K562 (cell line): ENCODE measurements around the gene FADS1. TPM values are rescaled to one million over a fixed set of nuclear protein-coding genes. Genes with fewer than 3 reads are reported as not detected.

ENCODE experiments used
- E2F6 ChIP-seq, 2 experiments: IDR thresholded peaks; 2 replicates each; pipeline ENCODE4 v1.6.1; 2011; ENCODE audit warnings: borderline replicate concordance in 1 of 2, control low read depth in 1 of 2, low read depth in 1 of 2, low read length in 1 of 2, mild to moderate bottlenecking in 1 of 2, mixed read lengths in 1 of 2, moderate library complexity in 1 of 2; ENCODE audit not compliant: insufficient read depth in 1 of 2, insufficient read length in 1 of 2, poor library complexity in 1 of 2, severe bottlenecking in 1 of 2; ENCODE audit errors: extremely low read depth in 1 of 2
- ETV5 ChIP-seq: sonication (generic); formaldehyde crosslinking; IDR thresholded peaks from 2 replicates; pipeline ENCODE4 v1.4.0; 2020; ENCODE audit warnings: low read depth, mild to moderate bottlenecking, missing genetic modification reagents
- PATZ1 ChIP-seq: fragments of 250-450 bp; sonication (Bioruptor Pico); IDR thresholded peaks from 2 replicates; pipeline ENCODE4 v1.5.0; 2020; ENCODE audit warnings: mild to moderate bottlenecking, borderline replicate concordance
- POLR2AphosphoS5 ChIP-seq: IDR thresholded peaks from 2 replicates; pipeline ENCODE4 v1.6.1; 2011; ENCODE audit warnings: mild to moderate bottlenecking, low read depth, low read length, moderate library complexity; ENCODE audit not compliant: control insufficient read depth, insufficient read depth
- SMARCC2 ChIP-seq: fragments of 450-650 bp; IDR thresholded peaks from 2 replicates; pipeline ENCODE4 v1.6.1; 2017; ENCODE audit warnings: antibody characterized with exemption, moderate library complexity, mild to moderate bottlenecking, low read depth
- VEZF1 ChIP-seq: fragments of 200-800 bp; sonication (Bioruptor generic); IDR thresholded peaks from 2 replicates; pipeline ENCODE4 v1.6.1; 2017; ENCODE audit warnings: missing genetic modification characterization, missing compliant biosample characterization
- polyA plus RNA-seq, 8 experiments: library from polyadenylated mRNA; depleted of rRNA in 4 of 8; stranded (reverse) in 5 of 8; unstranded in 3 of 8; fragments of >200 nt; fragmentation: Nextera tagmentation in 2 of 8; fragmentation: Illumina TruSeq in 1 of 8; extraction: Ambion mirVana in 2 of 8; extraction: Trizol in 1 of 8; gene quantifications; 2 replicates each; pipeline versions ENCODE4 v1.2.1 to v1.2.3, GENCODE V29; 2011 to 2014; ENCODE audit warnings: inconsistent platforms in 1 of 8, missing spikeins in 1 of 8
- total RNA-seq, 7 experiments: library from RNA; depleted of rRNA in 6 of 7; stranded (reverse); fragments of >200 nt in 6 of 7; fragmentation: Illumina TruSeq in 2 of 7; extraction: Trizol in 2 of 7; gene quantifications; 2 replicates each; pipeline versions ENCODE4 v1.2.1 to v1.2.3, GENCODE V29; 2011 to 2021; ENCODE audit warnings: low replicate concordance in 1 of 7

The FADS1 gene
- total and polyA plus RNA-seq, 9 of the 15 experiments (the other 6 are each of a cell fraction or from before 2014, with no cell fraction given) = 110 to 864 (median 364) TPM

- no peak for TF ChIP-seq PATZ1
- TF ChIP-seq POLR2AphosphoS5 = no peak; the same call in 1 of the 2 replicates
- no peak for TF ChIP-seq ETV5 (CRISPR knock-in tag)
- TF ChIP-seq SMARCC2 = no peak
- no peak for TF ChIP-seq VEZF1 (CRISPR knock-in tag)
- no peak for TF ChIP-seq E2F6 (IDR thresholded peaks at IDR 0.05; ENCODE audit: borderline replicate concordance in 1 of 2, extremely low read depth in 1 of 2, insufficient read depth in 1 of 2, insufficient read length in 1 of 2, low read depth in 1 of 2, low read length in 1 of 2, poor library complexity in 1 of 2, severe bottlenecking in 1 of 2)
Observed at GRCh38 chr11:61833926-61834277, 17.1 kb upstream of the FADS1 start (continued).
